Left kidney (tissue), 2 donors: Measurements from ENCODE around the gene ARHGDIA. TPM values are rescaled to one million over a fixed set of nuclear protein-coding genes. Genes with fewer than 3 reads are reported as not detected.
A peak's percentile ranks its signal among the peaks of the same experiment; 100 is the strongest.

Source experiments
- DNase-seq: peaks from one replicate; pipeline ENCODE4 v3.0.0-alpha.2; 2013
- polyA plus RNA-seq: library from polyadenylated mRNA; unstranded; fragments of 120-200 nt; gene quantifications from one replicate; pipeline ENCODE4 v1.2.1, GENCODE V29; 2013; ENCODE audit not compliant: insufficient read length

The ARHGDIA gene
- polyA plus RNA-seq, 1 donor: 149 TPM

DNA sequence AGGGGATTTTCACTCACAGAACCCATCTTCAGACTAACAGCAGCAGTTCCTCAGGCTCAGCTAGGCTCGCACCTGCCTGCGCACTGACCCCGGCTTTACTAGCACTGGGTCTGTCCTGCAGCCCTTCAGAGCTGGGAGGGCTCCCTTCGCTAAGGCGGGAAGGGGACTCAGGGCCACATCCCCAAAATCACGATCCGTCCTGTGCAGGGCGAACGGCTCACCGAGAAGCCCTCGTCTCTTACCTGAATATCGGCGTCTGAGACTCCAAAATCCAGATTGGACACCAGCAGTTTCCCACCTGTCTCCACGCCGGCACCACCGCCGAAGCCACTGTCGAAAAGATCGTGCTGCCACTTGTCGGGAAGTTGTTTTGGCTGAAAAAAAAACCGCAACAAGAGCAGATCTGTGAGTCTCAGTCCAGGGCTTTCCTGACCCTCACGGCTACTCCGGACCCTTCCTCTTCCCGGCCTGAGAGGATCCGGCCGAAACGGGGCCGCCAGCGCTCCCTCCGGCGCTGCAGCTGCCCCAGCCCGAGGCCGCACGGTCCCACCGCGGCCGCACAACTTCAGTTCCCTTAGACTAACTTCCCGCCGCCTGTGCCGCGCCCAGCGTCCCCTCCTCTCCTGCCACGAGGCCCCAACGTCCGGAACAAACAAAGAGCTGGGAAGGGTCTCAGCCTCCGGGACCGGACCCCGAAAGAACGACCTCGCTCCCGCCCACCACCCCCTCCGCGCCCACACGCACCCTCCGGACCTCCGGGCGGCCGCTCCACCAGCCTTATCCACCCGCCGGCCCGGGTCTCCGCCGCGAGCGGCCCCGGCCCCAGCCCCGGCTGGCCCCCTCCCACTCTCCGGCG, 19.5 kb upstream of the ARHGDIA start:
- DNase-seq: no peak

DNA sequence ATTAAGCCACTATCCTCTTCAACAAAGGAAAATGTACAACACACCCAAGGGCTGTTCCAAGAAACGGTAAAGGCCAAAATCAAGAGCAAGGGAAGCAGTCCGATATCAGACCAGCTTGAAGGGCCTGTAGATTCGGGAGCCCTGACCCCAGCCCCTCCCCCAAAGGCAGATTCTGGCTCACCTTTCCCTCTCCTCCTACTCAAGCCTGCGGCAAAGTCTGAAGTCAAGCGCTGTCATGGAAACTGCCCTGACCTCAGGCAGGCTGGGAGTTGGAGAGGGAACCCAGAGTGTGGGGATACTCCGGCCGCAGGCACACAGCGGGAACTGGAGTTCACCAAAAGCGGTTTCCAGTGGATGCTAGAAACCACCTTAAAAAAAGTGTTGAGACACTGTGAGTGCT, 18.5 kb upstream of the ARHGDIA start:
- no peak for DNase-seq

GRCh38 chr17:81888988-81889595, 18.0 kb upstream of the ARHGDIA start:
- DNase-seq: no peak

- DNase-seq: no peak
Measured at GRCh38 chr17:81888105-81888987, 17.2 kb upstream of the ARHGDIA start.

DNA sequence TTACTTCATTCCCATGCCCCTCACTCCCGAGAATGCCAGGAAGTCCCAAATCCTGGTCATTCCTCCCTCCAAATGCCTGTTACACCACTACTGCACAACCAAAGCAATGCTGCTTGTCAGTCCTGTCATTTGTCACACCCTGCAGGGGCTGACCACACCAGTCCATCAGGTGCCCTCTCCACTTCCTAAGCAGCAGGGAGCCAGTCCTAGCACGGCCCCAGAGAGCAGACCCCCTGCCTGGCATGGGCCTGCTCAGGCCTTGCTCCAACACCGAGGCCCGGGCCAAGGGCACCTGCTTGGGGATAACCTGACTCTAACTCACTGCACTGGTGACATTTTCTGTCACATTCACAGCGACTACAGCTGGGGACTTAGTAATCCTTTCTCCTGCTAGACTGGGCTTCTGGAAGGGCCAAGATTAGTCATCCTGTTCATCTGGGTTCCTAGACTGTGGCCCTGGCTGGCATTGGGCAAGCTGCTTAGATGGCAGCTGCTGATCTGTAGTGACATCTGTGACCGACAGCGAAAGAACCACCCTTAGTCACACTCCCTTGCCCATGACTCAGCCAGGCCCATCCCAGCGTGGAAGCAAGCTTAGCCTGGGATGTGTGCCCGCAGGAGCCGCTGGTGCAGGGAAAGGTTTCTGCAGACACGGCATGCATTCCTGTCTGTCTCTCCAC, 14.9 kb upstream of the ARHGDIA start:
- DNase-seq: no peak

DNA sequence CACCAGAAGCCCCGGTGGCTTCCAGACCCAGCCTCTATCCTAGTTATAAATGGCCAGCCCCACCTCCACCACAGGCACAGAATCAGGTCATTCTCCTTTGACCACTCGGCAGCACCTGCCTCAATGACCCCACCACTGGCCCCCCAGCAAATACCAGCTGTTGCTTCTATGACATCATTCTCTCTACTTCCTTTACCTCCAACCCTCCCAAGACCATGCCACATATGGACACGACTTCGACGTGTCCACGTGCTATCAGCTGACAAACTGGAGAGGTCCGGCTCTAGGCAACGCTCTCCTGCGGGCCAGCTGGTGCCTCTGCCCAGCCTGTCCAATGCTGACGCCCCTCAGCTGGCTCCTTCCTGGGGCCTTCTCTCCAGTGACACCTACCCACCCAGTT, 14.3 kb upstream of the ARHGDIA start:
- DNase-seq: no peak

- no peak for DNase-seq
Measured at GRCh38 chr17:81884968-81885367, 13.8 kb upstream of the ARHGDIA start.

DNA sequence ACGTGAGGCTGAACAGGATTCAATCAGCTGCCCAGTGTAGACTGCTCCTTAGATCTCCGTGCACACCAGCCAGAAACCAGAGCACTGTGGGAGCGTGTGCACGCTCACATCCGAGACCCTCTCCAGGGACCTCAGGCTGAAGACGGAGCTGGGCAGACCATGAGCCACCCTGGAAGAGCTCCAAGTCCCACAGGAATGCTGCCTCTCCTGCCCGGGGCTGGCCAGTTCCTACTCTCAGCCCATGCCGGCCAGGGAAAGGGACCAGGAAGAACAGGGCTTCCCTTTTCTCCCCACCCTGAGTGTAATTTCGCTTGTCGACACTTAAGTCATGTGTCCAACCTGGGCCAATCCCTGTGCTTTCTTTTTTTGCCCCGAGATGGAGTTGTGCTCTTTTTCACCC, 13.4 kb upstream of the ARHGDIA start:
- DNase-seq: no peak

GRCh38 chr17:81879121-81879520, 8.0 kb upstream of the ARHGDIA start:
- DNase-seq: no peak

GRCh38 chr17:81878294-81878693, 7.2 kb upstream of the ARHGDIA start:
- DNase-seq: no peak

- DNase-seq: no peak
Measured at GRCh38 chr17:81877569-81877968, 6.4 kb upstream of the ARHGDIA start.

DNA sequence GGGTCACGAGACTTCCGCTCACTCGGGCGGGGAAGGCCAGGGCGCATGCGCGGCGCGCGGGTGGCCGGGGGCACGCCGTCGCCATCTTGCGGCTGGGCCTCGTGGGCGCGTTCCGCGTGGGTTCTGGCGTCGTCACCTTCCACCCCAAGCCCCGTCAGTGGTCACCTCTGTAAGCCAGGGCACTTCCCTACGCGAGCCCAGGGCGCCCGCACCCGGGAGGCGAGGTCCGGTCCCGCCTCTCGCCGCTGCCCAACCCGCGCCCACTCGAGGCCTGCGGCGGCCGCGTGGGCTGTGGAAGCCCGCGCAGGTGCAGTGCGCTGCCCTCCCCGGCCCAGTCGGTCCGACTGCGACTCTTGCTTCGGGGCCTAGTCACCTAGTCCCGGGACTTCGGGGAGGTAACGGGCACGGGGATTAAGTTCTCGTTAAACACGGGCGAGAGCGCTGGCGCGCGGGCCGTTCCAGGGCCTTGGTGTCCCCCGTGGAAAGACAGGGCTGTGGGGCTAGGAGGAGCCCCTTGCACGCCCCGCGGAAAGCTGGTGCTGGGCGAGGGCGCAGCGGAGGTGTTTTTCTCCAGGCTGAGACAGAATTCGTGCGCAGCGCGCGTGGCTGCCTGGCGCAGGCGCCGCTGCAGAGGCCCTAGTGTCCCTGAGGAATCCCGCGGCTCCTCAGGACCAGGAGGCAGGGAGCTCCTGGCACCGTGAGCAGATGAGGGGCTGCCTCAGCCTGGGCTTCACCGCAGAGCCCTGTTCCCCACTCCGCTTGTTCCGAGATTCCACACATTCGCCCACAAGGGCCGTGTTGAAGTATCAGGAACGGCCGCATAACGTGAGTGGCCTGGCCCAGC, 472 bp upstream of the ARHGDIA start:
- peak; percentile 84 for DNase-seq

- no peak for DNase-seq
Measured at GRCh38 chr17:81870131-81870980, 781 bp downstream of the ARHGDIA start.

GRCh38 chr17:81869221-81870130, 1.7 kb downstream of the ARHGDIA start:
- no peak for DNase-seq

DNA sequence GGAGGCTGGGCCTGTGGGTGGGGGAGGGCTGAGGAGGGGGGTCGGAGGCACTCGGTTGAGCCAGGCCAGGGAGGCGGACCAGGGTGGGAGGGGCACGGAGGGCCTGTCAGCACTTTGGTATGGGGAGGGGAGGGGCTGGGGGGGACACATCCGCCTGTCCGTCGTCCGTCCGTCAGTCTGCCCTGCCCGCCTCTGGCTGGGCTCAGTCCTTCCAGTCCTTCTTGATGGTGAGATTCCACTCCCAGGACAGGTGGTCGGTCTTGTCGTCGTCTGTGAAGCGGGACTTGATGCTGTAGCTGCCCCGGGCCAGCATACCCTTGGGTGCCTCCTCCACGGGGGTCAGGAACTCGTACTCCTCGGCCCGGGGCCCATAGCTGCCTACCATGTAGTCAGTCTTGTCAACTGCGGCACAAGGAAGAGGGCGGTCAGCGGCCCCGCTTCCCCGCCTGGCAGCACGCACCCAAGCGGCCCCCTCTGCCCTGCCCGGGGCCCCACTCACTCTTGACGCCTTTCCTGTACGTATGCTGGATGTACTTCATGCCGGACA, 2.4 kb downstream of the ARHGDIA start:
- DNase-seq: no peak

DNA sequence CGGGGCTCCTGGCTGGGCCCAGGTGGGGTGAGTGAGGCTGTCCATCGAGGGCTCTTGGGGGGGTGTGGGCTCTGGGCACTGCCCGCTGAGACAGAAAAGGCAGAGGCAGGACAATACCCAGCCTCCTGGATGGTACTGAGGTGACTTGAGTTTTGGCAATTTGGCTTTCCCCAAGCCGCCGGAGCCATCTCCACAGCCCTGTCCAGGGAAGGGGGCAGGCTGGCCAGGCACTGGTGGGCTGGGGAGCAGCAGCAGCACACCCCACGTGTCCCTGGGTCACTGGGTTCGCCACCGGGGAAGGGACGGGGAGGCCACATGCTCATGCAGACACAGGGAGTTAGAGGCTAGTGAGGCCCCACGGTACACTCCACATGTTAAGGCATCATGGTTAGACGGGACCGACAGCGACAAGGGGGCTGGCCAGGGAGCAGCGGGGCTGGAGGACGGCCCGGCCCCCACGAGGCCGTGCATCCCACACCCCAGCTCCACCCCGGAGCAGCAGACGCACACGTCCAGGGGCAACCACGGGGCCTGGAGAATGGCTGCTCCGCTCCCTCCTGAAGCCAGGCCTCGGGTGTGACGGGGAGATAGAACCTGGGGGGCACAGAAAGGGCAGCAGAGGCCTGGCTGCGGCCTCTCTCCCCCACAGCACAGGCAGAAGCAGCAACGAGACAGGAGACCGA, 3.0 kb downstream of the ARHGDIA start:
- no peak for DNase-seq

GRCh38 chr17:81867170-81867990, 3.8 kb downstream of the ARHGDIA start:
- DNase-seq: no peak
